Uterus (tissue), 4 donors: ENCODE results near the gene COA1. TPM values are rescaled to one million over a fixed set of nuclear protein-coding genes. Genes with fewer than 3 reads are reported as not detected.
"Not testable (repeated sequence)": the region's sequence is repeated elsewhere in the genome, so short reads cannot be mapped to it uniquely, and the experiment has no call there.

Source experiments
- DNase-seq, 2 donors: peaks; one replicate each; pipeline ENCODE4 v3.0.0-alpha.2; 2019 to 2020
- H3K27ac ChIP-seq, 2 donors: fragments of 200-600 bp; sonication (generic); 1 replicate in 1 of 2; 2 replicates in 1 of 2; pipeline ENCODE4 v1.5.1; 2016 to 2018
- H3K27me3 ChIP-seq, 2 donors: fragments of 200-600 bp; sonication (generic); one replicate each; pipeline ENCODE4 v1.5.1; 2018 to 2019; ENCODE audit warnings: control low read depth in 1 of 2
- H3K36me3 ChIP-seq, 2 donors: fragments of 200-600 bp; sonication (generic); one replicate each; pipeline ENCODE4 v1.5.1; 2019; ENCODE audit warnings: control low read depth in 1 of 2
- H3K4me1 ChIP-seq, 2 donors: fragments of 200-600 bp; sonication (generic); one replicate each; pipeline ENCODE4 v1.5.1; 2018 to 2019; ENCODE audit warnings: control low read depth in 1 of 2
- H3K4me3 ChIP-seq, 2 donors: fragments of 200-600 bp; sonication (generic); 1 replicate in 1 of 2; 2 replicates in 1 of 2; pipeline ENCODE4 v1.5.1; 2018 to 2019; ENCODE audit warnings: mild to moderate bottlenecking in 1 of 2
- H3K9me3 ChIP-seq, 2 donors: fragments of 200-600 bp; sonication (generic); one replicate each; pipeline ENCODE4 v1.5.1; 2019; ENCODE audit warnings: control low read depth in 1 of 2
- POLR2A ChIP-seq, 2 donors: fragments of 450-650 bp; IDR thresholded peaks; one replicate each; pipeline ENCODE4 v1.6.1; 2016; ENCODE audit warnings: antibody characterized with exemption in 2 of 2, mild to moderate bottlenecking in 1 of 2, moderate library complexity in 1 of 2
- intact Hi-C: fragments of 100-400 bp; cut with DNase I; formaldehyde crosslinking; loops from one replicate; pipeline ENCODE4 v1.15.1; 2023; ENCODE audit warnings: low total_unique reads
- total RNA-seq, 4 donors: library from RNA; depleted of rRNA in 3 of 4; stranded (reverse); fragments of >200 nt in 3 of 4; gene quantifications; one replicate each; pipeline versions ENCODE4 v1.1.0 to v1.2.4, GENCODE V29; 2014 to 2023
- TF ChIP-seq, protein P1 (sequence below), 4 experiments: fragments of 200-600 bp in 2 of 4; fragments of 450-650 bp in 2 of 4; sonication (generic) in 2 of 4; IDR thresholded peaks; one replicate each; pipeline ENCODE4 v1.5.1; 2016 to 2019; ENCODE audit warnings: antibody characterized with exemption in 4 of 4, mild to moderate bottlenecking in 2 of 4, moderate library complexity in 1 of 4
- donor health status: DM: yes; HTN: yes; CAD: no.

The COA1 gene, protein sequence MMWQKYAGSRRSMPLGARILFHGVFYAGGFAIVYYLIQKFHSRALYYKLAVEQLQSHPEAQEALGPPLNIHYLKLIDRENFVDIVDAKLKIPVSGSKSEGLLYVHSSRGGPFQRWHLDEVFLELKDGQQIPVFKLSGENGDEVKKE
- total RNA-seq = 10 to 100 TPM; 30.0 to 83.6 (median 76.6) TPM

DNA sequence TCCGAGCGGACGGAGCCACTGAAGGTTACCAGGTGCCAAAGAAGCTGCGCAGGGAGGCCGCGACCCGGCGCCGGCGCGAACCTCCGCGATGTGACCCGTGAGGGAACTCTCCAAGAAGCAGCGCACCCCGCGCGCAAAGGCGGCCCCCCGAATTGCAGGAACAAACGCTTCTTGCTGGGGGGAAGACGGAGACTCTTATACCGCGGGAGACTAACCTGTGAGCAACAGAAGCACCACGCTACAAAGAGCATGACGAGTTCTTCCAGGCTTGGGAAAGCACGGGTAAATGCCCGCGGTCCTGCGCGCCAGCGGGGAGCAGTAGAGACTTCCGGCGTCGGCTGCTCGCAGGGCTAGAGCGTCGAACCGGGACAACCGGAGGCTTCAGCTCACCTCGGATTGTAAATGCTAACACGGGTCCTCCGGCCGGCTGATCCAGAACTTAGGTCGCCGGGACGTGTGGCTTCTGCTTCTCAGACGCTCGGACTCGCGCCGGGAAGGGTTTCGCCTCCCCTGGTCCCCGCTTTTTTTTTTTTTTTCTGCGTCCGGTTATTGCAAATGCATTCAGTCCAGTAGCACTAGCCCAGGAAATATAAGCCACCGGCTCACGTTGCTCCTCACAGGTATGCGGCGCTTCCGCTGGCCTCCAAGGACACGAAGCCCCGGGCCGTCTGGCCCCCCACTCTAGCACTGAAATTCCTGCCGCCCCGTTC, at the start of gene COA1:
Gene COA1 (minus strand): TSS at position 310 of the 710 bp plus-strand sequence. CDS start 80,909 bp downstream, outside the sequence.
- intact Hi-C loops = no loop called here

DNA sequence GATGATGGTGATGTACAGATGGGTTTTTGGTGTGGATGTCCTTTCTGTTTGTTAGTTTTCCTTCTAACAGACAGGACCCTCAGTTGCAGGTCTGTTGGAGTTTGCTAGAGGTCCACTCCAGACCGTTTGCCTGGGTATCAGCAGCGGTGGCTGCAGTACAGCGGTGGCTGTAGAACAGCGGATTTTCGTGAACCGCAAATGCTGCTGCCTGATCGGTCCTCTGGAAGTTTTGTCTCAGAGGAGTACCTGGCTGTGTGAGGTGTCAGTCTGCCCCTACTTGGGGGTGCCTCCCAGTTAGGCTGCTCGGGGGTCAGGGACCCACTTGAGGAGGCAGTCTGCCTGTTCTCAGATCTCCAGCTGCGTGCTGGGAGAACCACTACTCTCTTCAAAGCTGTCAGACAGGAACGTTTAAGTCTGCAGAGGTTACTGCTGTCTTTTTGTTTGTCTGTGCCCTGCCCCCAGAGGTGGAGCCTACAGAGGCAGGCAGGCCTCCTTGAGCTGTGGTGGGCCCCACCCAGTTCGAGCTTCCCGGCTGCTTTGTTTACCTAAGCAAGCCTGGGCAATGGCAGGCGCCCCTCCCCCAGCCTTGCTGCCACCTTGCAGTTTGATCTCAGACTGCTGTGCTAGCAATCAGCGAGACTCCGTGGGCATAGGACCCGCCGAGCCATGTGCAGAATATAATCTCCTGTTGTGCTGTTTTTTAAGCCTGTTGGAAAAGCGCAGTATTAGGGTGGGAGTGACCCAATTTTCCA, 49.1 kb upstream of the COA1 start:
- H3K4me1 ChIP-seq, H3K9me3 ChIP-seq, H3K36me3 ChIP-seq, H3K4me3 ChIP-seq, intact Hi-C loops, H3K27ac ChIP-seq, H3K27me3 ChIP-seq, DNase-seq: not testable (repeated sequence)

More for the DNA sequence above, at the start of gene COA1:
- peak in 1 of 2 donors; percentile 33 for TF ChIP-seq POLR2A (IDR thresholded peaks at IDR 0.05)
- TF ChIP-seq, protein P1, sequence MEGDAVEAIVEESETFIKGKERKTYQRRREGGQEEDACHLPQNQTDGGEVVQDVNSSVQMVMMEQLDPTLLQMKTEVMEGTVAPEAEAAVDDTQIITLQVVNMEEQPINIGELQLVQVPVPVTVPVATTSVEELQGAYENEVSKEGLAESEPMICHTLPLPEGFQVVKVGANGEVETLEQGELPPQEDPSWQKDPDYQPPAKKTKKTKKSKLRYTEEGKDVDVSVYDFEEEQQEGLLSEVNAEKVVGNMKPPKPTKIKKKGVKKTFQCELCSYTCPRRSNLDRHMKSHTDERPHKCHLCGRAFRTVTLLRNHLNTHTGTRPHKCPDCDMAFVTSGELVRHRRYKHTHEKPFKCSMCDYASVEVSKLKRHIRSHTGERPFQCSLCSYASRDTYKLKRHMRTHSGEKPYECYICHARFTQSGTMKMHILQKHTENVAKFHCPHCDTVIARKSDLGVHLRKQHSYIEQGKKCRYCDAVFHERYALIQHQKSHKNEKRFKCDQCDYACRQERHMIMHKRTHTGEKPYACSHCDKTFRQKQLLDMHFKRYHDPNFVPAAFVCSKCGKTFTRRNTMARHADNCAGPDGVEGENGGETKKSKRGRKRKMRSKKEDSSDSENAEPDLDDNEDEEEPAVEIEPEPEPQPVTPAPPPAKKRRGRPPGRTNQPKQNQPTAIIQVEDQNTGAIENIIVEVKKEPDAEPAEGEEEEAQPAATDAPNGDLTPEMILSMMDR (IDR thresholded peaks at IDR 0.05) = peak in 2 of 4 experiments; percentile 17 to 23
- Histone ChIP-seq H3K4me3 (peak within 1 kb of the TSS; percentile 78 to 87), H3K36me3 (no peaks in the 10 kb centered on the region), H3K27ac (peak within 1 kb of the TSS; percentile 83 to 86), H3K4me1 (peaks cover 0 to 3% of the 10 kb centered on the region in 2 donors), H3K9me3 (no peaks in the 10 kb centered on the region), H3K27me3 (no peaks in the 10 kb centered on the region)
- DNase-seq = peak; percentile 78 to 86

GRCh38 chr7:43775255-43775654, 45.9 kb upstream of the COA1 start:
- intact Hi-C loops, H3K27ac ChIP-seq, H3K27me3 ChIP-seq, H3K4me3 ChIP-seq, H3K9me3 ChIP-seq, H3K4me1 ChIP-seq, DNase-seq, H3K36me3 ChIP-seq: not testable (repeated sequence)

- H3K36me3 ChIP-seq, DNase-seq, H3K9me3 ChIP-seq, H3K27me3 ChIP-seq, H3K4me3 ChIP-seq, H3K27ac ChIP-seq, intact Hi-C loops, H3K4me1 ChIP-seq: not testable (repeated sequence)
Observed at GRCh38 chr7:43773268-43773667, 43.9 kb upstream of the COA1 start.

DNA sequence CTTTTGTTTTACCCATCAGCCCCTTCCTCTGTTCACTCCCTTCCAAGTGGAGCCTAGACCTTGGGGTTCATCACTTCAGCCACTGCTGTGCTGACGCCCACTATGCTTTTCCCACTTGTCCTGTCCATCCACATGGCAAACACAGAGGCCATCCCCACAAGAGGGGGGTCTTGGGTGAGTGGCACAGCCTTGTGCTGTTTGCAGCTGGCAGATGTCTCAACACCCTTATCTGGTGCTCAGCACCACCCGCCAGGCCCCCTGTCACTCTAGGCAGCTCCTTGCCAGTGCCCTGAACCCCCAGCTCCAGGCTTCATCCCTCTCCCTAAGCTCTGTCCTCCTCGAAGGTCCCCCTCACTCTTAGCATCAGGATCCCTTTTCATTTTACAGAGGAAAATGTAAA, 42.2 kb upstream of the COA1 start:
- no peaks in the 10 kb centered on the region for H3K27me3 ChIP-seq
- no peak for TF ChIP-seq POLR2A (IDR thresholded peaks at IDR 0.05)
- TF ChIP-seq, protein P1 (IDR thresholded peaks at IDR 0.05) = no peak
- DNase-seq = peak in 1 of 2 donors; percentile 3
- intact Hi-C loops = no loop called here
- no peaks in the 10 kb centered on the region for H3K36me3 ChIP-seq
- H3K4me3 ChIP-seq = no peak overlapping the region
- H3K9me3 ChIP-seq = no peaks in the 10 kb centered on the region
- H3K27ac ChIP-seq = no peak overlapping the region
- no peaks in the 10 kb centered on the region for H3K4me1 ChIP-seq

- TF ChIP-seq POLR2A (IDR thresholded peaks at IDR 0.05) = no peak
- TF ChIP-seq, protein P1 (IDR thresholded peaks at IDR 0.05) = no peak
- intact Hi-C loops = no loop called here
- Histone ChIP-seq H3K4me3 (no peak overlapping the region), H3K4me1 (no peaks in the 10 kb centered on the region), H3K27ac (no peak overlapping the region), H3K36me3 (no peaks in the 10 kb centered on the region), H3K9me3 (no peaks in the 10 kb centered on the region), H3K27me3 (no peaks in the 10 kb centered on the region)
- DNase-seq = no peak
Observed at GRCh38 chr7:43771128-43771527, 41.8 kb upstream of the COA1 start.
